Uterus (tissue), 2 donors: ENCODE data around the gene NLN.

ENCODE experiments used
- CTCF ChIP-seq, 4 experiments: fragments of 200-600 bp in 2 of 4; fragments of 450-650 bp in 2 of 4; sonication (generic) in 2 of 4; IDR thresholded peaks; one replicate each; pipeline ENCODE4 v1.5.1; 2016 to 2019; ENCODE audit warnings: antibody characterized with exemption in 4 of 4, mild to moderate bottlenecking in 2 of 4, moderate library complexity in 1 of 4
- POLR2A ChIP-seq, 2 donors: fragments of 450-650 bp; IDR thresholded peaks; one replicate each; pipeline ENCODE4 v1.6.1; 2016; ENCODE audit warnings: antibody characterized with exemption in 2 of 2, mild to moderate bottlenecking in 1 of 2, moderate library complexity in 1 of 2

- TF ChIP-seq CTCF (IDR thresholded peaks at IDR 0.05): no peak
- TF ChIP-seq POLR2A (IDR thresholded peaks at IDR 0.05): no peak
Observed at GRCh38 chr5:65672796-65673195, 49.2 kb upstream of the NLN start.
